ENCODE data around the gene XKR3. TPM values are rescaled to one million over a fixed set of nuclear protein-coding genes. Genes with fewer than 3 reads are reported as not detected.
A peak's percentile ranks its signal among the peaks of the same experiment; 100 is the strongest.
"Not testable (repeated sequence)": the region's sequence is repeated elsewhere in the genome, so short reads cannot be mapped to it uniquely, and the experiment has no call there.

The XKR3 gene
- total RNA-seq, 1 experiment from 2014 or later, result 2.8 TPM

GRCh38 chr22:16815073-16815472 is 10.1 kb downstream of the XKR3 start:
- in situ Hi-C loops (cut with HindIII; ENCODE audit: low pct_unique_long_range_greater_than_20kb, low sequenced_read_pairs), result no loop called here
- DNase-seq (ENCODE audit: low read depth, low spot score), result no peak

DNA sequence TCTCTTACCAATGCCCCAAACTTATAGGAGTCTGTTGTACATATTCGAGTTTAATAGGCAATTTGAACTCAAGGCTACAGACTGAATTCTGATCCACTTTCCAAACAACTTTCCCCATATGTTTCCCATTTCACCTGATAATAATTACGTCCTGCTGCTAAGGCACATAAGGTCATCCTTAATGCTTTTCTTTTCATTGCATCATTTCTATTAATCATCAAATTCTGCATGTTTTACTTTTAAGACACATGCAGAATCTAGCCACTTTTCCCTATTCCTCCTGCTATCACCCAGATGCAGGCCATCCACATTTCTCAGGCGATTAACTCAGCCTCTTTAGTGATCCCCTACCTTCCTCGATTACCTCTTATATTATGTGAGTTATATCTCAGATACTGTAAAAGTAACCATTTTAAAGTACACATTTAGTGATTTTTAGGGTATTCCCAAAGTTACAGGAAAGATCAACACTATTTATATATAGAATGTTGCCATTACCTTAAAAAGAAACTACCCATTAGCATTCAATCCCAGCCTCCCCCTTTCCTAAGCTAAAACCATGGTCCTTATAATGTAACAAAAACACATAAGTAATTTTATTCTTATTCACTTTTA is 14.9 kb downstream of the XKR3 start:
- no peak for DNase-seq (ENCODE audit: low read depth, low spot score)
- in situ Hi-C loops (cut with HindIII; ENCODE audit: low pct_unique_long_range_greater_than_20kb, low sequenced_read_pairs), result no loop called here

- in situ Hi-C loops (cut with HindIII; ENCODE audit: low pct_unique_long_range_greater_than_20kb, low sequenced_read_pairs), result no loop called here
- no peak for DNase-seq (ENCODE audit: low read depth, low spot score)
Measured at GRCh38 chr22:16808744-16809143, 16.5 kb downstream of the XKR3 start.

GRCh38 chr22:16807109-16807508 is 18.1 kb downstream of the XKR3 start:
- in situ Hi-C loops (cut with HindIII; ENCODE audit: low pct_unique_long_range_greater_than_20kb, low sequenced_read_pairs), result no loop called here
- DNase-seq (ENCODE audit: low read depth, low spot score), result no peak

- in situ Hi-C loops (cut with HindIII; ENCODE audit: low pct_unique_long_range_greater_than_20kb, low sequenced_read_pairs), result no loop called here
- no peak for DNase-seq (ENCODE audit: low read depth, low spot score)
Measured at GRCh38 chr22:16806401-16806800, 18.8 kb downstream of the XKR3 start.

- no peak for DNase-seq (ENCODE audit: low read depth, low spot score)
- in situ Hi-C loops (cut with HindIII; ENCODE audit: low pct_unique_long_range_greater_than_20kb, low sequenced_read_pairs), result no loop called here
Measured at GRCh38 chr22:16804882-16805281, 20.3 kb downstream of the XKR3 start.

DNA sequence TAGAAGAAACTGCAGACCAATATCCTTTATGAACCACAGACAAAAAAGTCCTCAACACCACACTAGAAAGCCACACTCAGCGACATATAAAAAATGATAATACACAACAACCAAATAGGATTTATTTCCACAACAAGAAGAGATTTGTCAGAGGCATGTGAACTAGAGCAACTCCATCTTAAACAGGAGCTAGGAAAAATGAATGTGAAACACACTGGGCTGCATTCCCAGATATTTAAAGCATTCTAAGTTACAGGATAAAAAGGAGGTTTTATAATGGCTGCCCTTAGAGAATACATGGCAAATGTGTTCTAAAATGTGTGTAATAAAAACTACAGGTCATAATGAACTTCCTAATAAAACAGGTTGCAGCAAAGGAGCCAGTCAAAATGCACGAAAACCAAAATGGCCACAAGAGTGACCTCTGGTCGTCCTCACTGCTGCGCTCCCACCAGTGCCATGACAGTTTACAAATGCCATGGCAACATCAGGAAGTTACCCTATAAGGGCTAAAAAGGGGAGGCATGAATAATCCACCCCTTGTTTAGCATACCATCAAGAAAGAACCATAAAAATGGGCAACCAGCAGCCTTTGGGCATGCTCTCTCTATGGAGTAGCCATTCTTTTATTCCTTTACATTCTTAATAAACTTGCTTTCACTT is 21.8 kb downstream of the XKR3 start:
- DNase-seq (ENCODE audit: low read depth, low spot score), result peak; percentile 10
- in situ Hi-C loops (cut with HindIII; ENCODE audit: low pct_unique_long_range_greater_than_20kb, low sequenced_read_pairs), result no loop called here

DNA sequence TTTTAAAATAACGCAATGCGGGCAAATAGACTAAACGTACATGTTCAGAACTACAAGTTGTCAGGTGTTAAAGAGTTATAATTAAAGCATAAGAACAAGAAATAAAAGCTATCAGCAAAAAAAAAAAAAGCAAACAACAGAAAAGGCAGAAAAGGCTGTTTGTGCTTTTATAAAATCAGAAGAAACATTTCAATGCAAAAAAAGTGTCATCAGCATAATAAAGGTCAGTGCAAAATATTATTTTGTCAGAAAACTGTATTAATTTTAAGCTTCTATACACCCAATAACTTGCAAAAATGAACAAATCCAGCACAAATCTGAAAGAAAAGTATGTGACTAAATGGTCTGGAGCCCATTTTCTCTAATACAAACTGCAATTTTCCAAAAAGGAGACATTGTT is 23.6 kb downstream of the XKR3 start:
- in situ Hi-C loops (cut with HindIII; ENCODE audit: low pct_unique_long_range_greater_than_20kb, low sequenced_read_pairs), result no loop called here
- DNase-seq (ENCODE audit: low read depth, low spot score), result no peak

- no peak for DNase-seq (ENCODE audit: low read depth, low spot score)
- in situ Hi-C loops (cut with HindIII; ENCODE audit: low pct_unique_long_range_greater_than_20kb, low sequenced_read_pairs), result no loop called here
Measured at GRCh38 chr22:16801088-16801487, 24.1 kb downstream of the XKR3 start.

DNA sequence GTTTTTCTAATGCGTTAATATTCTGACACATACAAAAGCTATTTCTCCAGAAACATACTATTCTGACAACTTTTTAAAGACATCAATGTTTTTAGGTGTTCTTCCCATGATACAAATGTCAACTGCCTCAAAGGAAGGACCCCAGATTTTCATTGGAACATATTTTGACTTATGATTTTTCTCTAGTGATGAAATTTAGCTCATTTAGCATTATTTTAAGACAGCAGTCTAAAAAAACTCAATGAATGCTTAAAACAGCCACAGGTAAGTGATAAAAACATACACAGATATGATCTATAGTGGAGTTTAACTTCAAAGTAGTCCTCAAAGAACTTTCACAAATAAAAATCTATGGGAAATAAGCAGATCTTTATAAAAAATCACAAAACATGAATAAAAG is 24.9 kb downstream of the XKR3 start:
- in situ Hi-C loops (cut with HindIII; ENCODE audit: low pct_unique_long_range_greater_than_20kb, low sequenced_read_pairs), result no loop called here
- no peak for DNase-seq (ENCODE audit: low read depth, low spot score)

- DNase-seq (ENCODE audit: low read depth, low spot score); in situ Hi-C loops (cut with HindIII; ENCODE audit: low pct_unique_long_range_greater_than_20kb, low sequenced_read_pairs): not testable (repeated sequence)
Measured at GRCh38 chr22:16795504-16795903, 29.7 kb downstream of the XKR3 start.

DNA sequence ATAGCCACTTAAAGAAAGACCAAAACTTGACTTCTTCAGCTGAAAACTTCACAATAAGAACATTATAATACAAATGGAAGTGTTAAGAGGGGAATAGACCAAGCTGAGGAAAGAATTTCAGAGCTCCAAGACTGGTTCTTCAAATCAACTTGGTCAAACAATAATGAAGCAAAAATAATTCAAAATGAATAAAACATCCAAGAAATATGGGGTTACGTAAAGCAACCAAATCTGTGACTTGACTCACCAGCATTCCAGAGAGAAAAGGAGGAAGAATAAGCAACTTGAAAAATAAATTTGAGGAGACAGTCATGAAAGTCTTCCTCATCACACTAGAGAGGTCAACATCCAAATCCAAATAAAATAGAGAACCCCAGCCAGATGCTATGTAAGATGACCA is 31.4 kb downstream of the XKR3 start:
- no peak for DNase-seq (ENCODE audit: low read depth, low spot score)
- in situ Hi-C loops (cut with HindIII; ENCODE audit: low pct_unique_long_range_greater_than_20kb, low sequenced_read_pairs), result no loop called here

GRCh38 chr22:16789860-16790493 is 35.2 kb downstream of the XKR3 start:
- in situ Hi-C loops (cut with HindIII; ENCODE audit: low pct_unique_long_range_greater_than_20kb, low sequenced_read_pairs), result no loop called here
- no peak for DNase-seq (ENCODE audit: low read depth, low spot score)

DNA sequence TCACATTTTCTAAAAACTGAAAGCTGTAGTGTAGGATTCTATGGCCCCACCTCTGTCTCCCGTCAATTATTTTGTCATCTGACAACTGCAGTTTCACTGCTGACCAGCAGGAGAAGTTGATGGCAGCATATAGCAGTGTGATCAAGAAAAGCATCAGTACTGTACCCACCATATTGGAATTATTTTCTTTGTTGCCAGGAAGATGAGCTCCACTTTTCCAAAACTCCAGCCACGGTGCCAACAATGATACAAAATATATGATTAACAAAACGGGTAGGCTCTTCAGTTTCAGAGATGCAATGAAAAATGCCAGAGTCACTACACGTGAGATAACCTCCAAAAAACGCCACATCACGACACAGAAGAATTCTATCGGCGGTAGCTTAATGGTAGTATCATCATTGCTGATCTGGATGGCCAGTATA is 41.3 kb downstream of the XKR3 start:
- in situ Hi-C loops (cut with HindIII; ENCODE audit: low pct_unique_long_range_greater_than_20kb, low sequenced_read_pairs), result no loop called here
- peak; percentile 86 for DNase-seq (ENCODE audit: low read depth, low spot score)

GRCh38 chr22:16783453-16783852 is 41.8 kb downstream of the XKR3 start:
- no peak for DNase-seq (ENCODE audit: low read depth, low spot score)
- in situ Hi-C loops (cut with HindIII; ENCODE audit: low pct_unique_long_range_greater_than_20kb, low sequenced_read_pairs), result no loop called here

GRCh38 chr22:16781764-16782329 is 43.4 kb downstream of the XKR3 start:
- DNase-seq (ENCODE audit: low read depth, low spot score), result no peak
- in situ Hi-C loops (cut with HindIII; ENCODE audit: low pct_unique_long_range_greater_than_20kb, low sequenced_read_pairs), result no loop called here

DNA sequence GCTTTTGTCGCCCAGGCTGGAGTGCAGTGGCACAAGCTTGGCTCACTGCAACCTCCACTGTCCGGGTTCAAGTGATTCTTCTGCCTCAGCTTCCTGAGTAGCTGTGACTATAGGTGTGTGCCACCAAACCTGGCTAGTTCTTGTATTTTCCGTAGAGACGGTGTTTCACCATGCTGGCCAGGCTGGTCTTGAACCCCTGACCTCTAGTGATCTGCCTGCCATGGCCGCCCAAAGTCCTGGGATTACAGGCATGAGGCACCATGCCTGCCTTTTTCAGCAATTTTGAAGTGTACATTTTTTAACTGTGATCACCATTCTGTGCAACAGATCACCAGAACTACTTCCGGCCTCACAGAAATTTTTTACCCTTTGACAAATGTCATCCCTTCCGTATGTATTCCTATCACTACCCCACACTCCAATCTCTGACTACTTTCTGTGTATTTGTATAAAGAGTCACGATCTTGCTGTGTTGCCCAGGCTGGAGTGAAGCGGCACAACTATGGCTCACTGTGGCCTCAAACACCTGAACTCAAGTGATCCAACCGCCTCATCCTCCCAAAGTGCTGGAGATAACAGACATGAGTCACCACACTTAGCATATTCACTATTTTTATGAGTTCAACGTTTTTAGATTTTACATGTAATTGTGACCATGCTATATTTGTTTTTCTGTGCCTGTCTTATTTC is 44.0 kb downstream of the XKR3 start:
- no peak for DNase-seq (ENCODE audit: low read depth, low spot score)
- in situ Hi-C loops (cut with HindIII; ENCODE audit: low pct_unique_long_range_greater_than_20kb, low sequenced_read_pairs), result no loop called here

DNA sequence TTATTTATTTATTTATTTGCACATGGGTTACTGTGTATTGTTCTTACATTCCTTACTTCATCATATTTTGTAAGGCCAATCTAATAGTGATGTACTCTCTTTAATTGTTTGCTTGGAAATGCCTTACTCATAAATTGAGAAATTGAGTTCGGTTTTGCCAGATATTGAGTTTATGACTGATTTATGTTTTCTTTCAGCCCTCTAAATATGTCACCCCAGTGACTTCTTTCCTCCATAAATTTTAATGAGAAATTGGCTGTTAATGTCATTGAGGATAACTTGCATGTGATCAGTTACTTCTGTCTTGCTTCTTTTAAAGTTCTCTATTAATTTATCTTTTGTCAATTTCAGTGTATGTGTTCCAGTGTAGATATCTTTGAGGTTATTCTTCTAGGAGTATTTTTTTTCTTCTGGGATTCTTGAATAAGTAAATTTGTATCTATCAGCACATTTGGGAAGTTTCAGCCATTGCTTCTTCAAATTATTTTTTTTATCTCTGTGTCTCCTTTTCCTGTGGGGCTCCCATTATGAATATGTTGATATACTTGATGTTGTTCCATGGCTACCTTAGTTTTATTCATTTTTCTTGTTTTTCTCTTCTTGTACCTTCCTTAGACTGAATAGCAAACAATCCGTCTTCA is 47.8 kb downstream of the XKR3 start:
- no peak for DNase-seq (ENCODE audit: low read depth, low spot score)
- in situ Hi-C loops (cut with HindIII; ENCODE audit: low pct_unique_long_range_greater_than_20kb, low sequenced_read_pairs), result no loop called here
